ENCODE data around the gene TRPV3. TPM values are rescaled to one million over a fixed set of nuclear protein-coding genes. Genes with fewer than 3 reads are reported as not detected.

Gene TRPV3
- total and polyA plus RNA-seq, 4 donors: 0.04 to 0.38 (median 0.26) TPM

GRCh38 chr17:3535253-3535995 is 22.2 kb downstream of the TRPV3 start:
- Histone ChIP-seq H3K9ac (ENCODE audit: low read depth in 1 of 2, low read length in 2 of 2) (no peak overlapping the region), H3K4me3 (ENCODE audit: low read depth in 1 of 3, low read length in 3 of 3) (peak overlapping the region in 1 of 3 donors; percentile 34), H3K36me3 (ENCODE audit: control insufficient read depth in 4 of 4, insufficient read depth in 3 of 4, low read depth in 1 of 4, low read length in 3 of 4) (no peaks in the 10 kb centered on the region), H3K9me3 (ENCODE audit: control insufficient read depth in 4 of 4, low read length in 3 of 4) (no peaks in the 10 kb centered on the region), H3K27me3 (ENCODE audit: control insufficient read depth in 4 of 4, insufficient read depth in 4 of 4, low read length in 3 of 4) (no peaks in the 10 kb centered on the region), H3K27ac (ENCODE audit: low read depth in 1 of 2, low read length in 2 of 2) (no peak overlapping the region), H3K4me1 (ENCODE audit: control insufficient read depth in 4 of 4, insufficient read depth in 4 of 4, low read length in 3 of 4) (no peaks in the 10 kb centered on the region)
- DNase-seq (ENCODE audit: low spot score): peak; percentile 47
- WGBS: 7% methylated on average over 44 of the region's 44 CpGs
- TF ChIP-seq ATF3 (IDR thresholded peaks at IDR 0.05) (no peak), TAF1 (conservative IDR thresholded peaks at IDR 0.05) (no peak), YY1 (IDR thresholded peaks at IDR 0.05) (no peak), SP1 (IDR thresholded peaks at IDR 0.05) (no peak), CTCF (IDR thresholded peaks at IDR 0.05; ENCODE audit: low read depth, low read length, missing input control) (peak; percentile 57), NR2F2 (IDR thresholded peaks at IDR 0.05) (no peak), FOXA2 (IDR thresholded peaks at IDR 0.05) (no peak), REST (IDR thresholded peaks at IDR 0.05) (no peak), RAD21 (IDR thresholded peaks at IDR 0.05) (peak; percentile 67 to 79), EGR1 (IDR thresholded peaks at IDR 0.05; ENCODE audit: low read depth in 2 of 2) (no peak)

GRCh38 chr17:3534881-3535252 is 22.7 kb downstream of the TRPV3 start:
- Histone ChIP-seq H3K27me3 (ENCODE audit: control insufficient read depth in 4 of 4, insufficient read depth in 4 of 4, low read length in 3 of 4) (no peaks in the 10 kb centered on the region), H3K9ac (ENCODE audit: low read depth in 1 of 2, low read length in 2 of 2) (no peak overlapping the region), H3K4me3 (ENCODE audit: low read depth in 1 of 3, low read length in 3 of 3) (no peak overlapping the region), H3K9me3 (ENCODE audit: control insufficient read depth in 4 of 4, low read length in 3 of 4) (no peaks in the 10 kb centered on the region), H3K36me3 (ENCODE audit: control insufficient read depth in 4 of 4, insufficient read depth in 3 of 4, low read depth in 1 of 4, low read length in 3 of 4) (no peaks in the 10 kb centered on the region), H3K4me1 (ENCODE audit: control insufficient read depth in 4 of 4, insufficient read depth in 4 of 4, low read length in 3 of 4) (peaks cover 0 to 1% (median 0%) of the 10 kb centered on the region in 4 donors), H3K27ac (ENCODE audit: low read depth in 1 of 2, low read length in 2 of 2) (no peak overlapping the region)
- no peak for TF ChIP-seq RAD21 (IDR thresholded peaks at IDR 0.05)
- TF ChIP-seq HNF4G (IDR thresholded peaks at IDR 0.05): no peak
- no peak for TF ChIP-seq GABPA (IDR thresholded peaks at IDR 0.05 in 1 of 2, conservative IDR thresholded peaks at IDR 0.05 in 1 of 2)
- TF ChIP-seq FOXA2 (IDR thresholded peaks at IDR 0.05): no peak
- no peak for TF ChIP-seq ZBTB33 (IDR thresholded peaks at IDR 0.05)
- no peak for TF ChIP-seq REST (IDR thresholded peaks at IDR 0.05)
- TF ChIP-seq FOXA1 (IDR thresholded peaks at IDR 0.05): no peak
- TF ChIP-seq NR2F2 (IDR thresholded peaks at IDR 0.05): no peak
- TF ChIP-seq TAF1 (conservative IDR thresholded peaks at IDR 0.05): no peak
- no peak for TF ChIP-seq RXRA (IDR thresholded peaks at IDR 0.05)
- no peak for TF ChIP-seq CTCF (IDR thresholded peaks at IDR 0.05; ENCODE audit: low read depth, low read length, missing input control)
- TF ChIP-seq MAX (IDR thresholded peaks at IDR 0.05): no peak
- no peak for TF ChIP-seq YY1 (IDR thresholded peaks at IDR 0.05)
- no peak for TF ChIP-seq SP1 (IDR thresholded peaks at IDR 0.05)
- no peak for DNase-seq (ENCODE audit: low spot score)
- 47% methylated on average over 3 of the region's 3 CpGs for WGBS
